Transverse colon (tissue), 4 donors: ENCODE data around the gene NUP153.

Experiments used
- EP300 ChIP-seq: sonication (generic); formaldehyde crosslinking; IDR thresholded peaks from one replicate; pipeline ENCODE4 v1.6.1; 2017; ENCODE audit warnings: antibody characterized with exemption, low read depth
- POLR2A ChIP-seq: fragments of 450-650 bp; IDR thresholded peaks from one replicate; pipeline ENCODE4 v1.6.1; 2016; ENCODE audit warnings: antibody characterized with exemption, mild to moderate bottlenecking, moderate library complexity
- POLR2AphosphoS5 ChIP-seq, 3 donors: sonication (generic); formaldehyde crosslinking; IDR thresholded peaks; one replicate each; pipeline ENCODE4 v1.6.1; 2016; ENCODE audit warnings: antibody characterized with exemption in 3 of 3
- TF ChIP-seq, protein P1 (sequence below), 5 experiments: fragments of 200-600 bp in 3 of 5; fragments of 450-650 bp in 2 of 5; sonication (generic) in 3 of 5; IDR thresholded peaks; 1 replicate in 2 of 5; 2 replicates in 3 of 5; pipeline ENCODE4 v1.5.1; 2016 to 2017; ENCODE audit warnings: antibody characterized with exemption in 5 of 5, inconsistent platforms in 3 of 5, mild to moderate bottlenecking in 2 of 5, moderate library complexity in 1 of 5

DNA sequence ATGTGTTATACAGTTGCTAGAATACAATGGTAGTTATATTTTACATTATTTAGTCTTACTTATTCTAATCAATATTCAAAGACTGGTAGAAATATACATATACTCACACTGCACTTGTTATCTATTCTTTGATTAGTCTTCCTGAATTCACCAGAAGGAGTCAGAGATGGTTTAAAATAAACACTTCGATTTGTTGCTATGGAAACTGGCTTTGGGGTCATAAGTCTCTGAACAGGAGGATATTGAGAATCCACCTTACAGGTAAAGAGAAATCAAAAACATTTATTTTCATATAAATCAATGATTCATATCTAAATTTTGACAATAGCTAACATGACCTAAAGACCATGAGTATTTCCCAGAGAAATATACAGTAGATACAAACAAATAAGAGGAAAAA is 41.6 kb downstream of the NUP153 start:
- TF ChIP-seq POLR2AphosphoS5 (IDR thresholded peaks at IDR 0.05): no peak
- TF ChIP-seq, protein P1, sequence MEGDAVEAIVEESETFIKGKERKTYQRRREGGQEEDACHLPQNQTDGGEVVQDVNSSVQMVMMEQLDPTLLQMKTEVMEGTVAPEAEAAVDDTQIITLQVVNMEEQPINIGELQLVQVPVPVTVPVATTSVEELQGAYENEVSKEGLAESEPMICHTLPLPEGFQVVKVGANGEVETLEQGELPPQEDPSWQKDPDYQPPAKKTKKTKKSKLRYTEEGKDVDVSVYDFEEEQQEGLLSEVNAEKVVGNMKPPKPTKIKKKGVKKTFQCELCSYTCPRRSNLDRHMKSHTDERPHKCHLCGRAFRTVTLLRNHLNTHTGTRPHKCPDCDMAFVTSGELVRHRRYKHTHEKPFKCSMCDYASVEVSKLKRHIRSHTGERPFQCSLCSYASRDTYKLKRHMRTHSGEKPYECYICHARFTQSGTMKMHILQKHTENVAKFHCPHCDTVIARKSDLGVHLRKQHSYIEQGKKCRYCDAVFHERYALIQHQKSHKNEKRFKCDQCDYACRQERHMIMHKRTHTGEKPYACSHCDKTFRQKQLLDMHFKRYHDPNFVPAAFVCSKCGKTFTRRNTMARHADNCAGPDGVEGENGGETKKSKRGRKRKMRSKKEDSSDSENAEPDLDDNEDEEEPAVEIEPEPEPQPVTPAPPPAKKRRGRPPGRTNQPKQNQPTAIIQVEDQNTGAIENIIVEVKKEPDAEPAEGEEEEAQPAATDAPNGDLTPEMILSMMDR (IDR thresholded peaks at IDR 0.05): no peak
- TF ChIP-seq POLR2A: no peak
- no peak for TF ChIP-seq EP300
